Endodermal cell (in vitro differentiated cells): ENCODE results near the gene WRAP73. TPM values are rescaled to one million over a fixed set of nuclear protein-coding genes. Genes with fewer than 3 reads are reported as not detected.

Source experiments
- DNase-seq: peaks from one replicate; pipeline ENCODE4 v3.0.0-alpha.2; 2017
- H3K27ac ChIP-seq: 2 replicates; pipeline ENCODE4 v1.5.1; 2013; ENCODE audit warnings: mild to moderate bottlenecking, low read depth, low read length, moderate library complexity
- H3K27me3 ChIP-seq: 2 replicates; pipeline ENCODE4 v1.6.1; 2013; ENCODE audit warnings: mild to moderate bottlenecking, low read length, moderate library complexity; ENCODE audit not compliant: insufficient read depth, control insufficient read depth, poor library complexity, severe bottlenecking
- H3K36me3 ChIP-seq: 2 replicates; pipeline ENCODE4 v1.7.0; 2013; ENCODE audit warnings: mild to moderate bottlenecking, low read length, moderate library complexity; ENCODE audit not compliant: control insufficient read depth, insufficient read depth
- H3K4me1 ChIP-seq: one replicate; pipeline ENCODE4 v1.7.0; 2013; ENCODE audit warnings: low read length; ENCODE audit not compliant: control insufficient read depth, insufficient read depth
- H3K4me3 ChIP-seq: 2 replicates; pipeline ENCODE4 v1.5.1; 2013; ENCODE audit warnings: mild to moderate bottlenecking, low read length, moderate library complexity
- H3K9ac ChIP-seq: 2 replicates; pipeline ENCODE4 v1.6.1; 2013; ENCODE audit warnings: mild to moderate bottlenecking, low read length, moderate library complexity; ENCODE audit not compliant: poor library complexity, severe bottlenecking; ENCODE audit errors: extremely low read depth
- H3K9me3 ChIP-seq: 2 replicates; pipeline ENCODE4 v1.6.1; 2013; ENCODE audit warnings: mild to moderate bottlenecking, low read length, moderate library complexity; ENCODE audit not compliant: control insufficient read depth
- H3K27ac Mint-ChIP-seq: 2 replicates; pipeline ENCODE4 v1.8.0; 2020; ENCODE audit warnings: mixed read lengths
- H3K27me3 Mint-ChIP-seq: 2 replicates; pipeline ENCODE4 v1.8.0; 2021; ENCODE audit warnings: mild to moderate bottlenecking, mixed read lengths; ENCODE audit not compliant: insufficient read depth
- H3K36me3 Mint-ChIP-seq: 2 replicates; pipeline ENCODE4 v1.8.0; 2020; ENCODE audit warnings: low read depth, mixed read lengths
- H3K4me1 Mint-ChIP-seq: 2 replicates; pipeline ENCODE4 v1.8.0; 2020; ENCODE audit warnings: mixed read lengths
- H3K4me3 Mint-ChIP-seq: 2 replicates; pipeline ENCODE4 v1.8.0; 2020; ENCODE audit warnings: mild to moderate bottlenecking, moderate library complexity, mixed read lengths
- H3K9me3 Mint-ChIP-seq: 2 replicates; pipeline ENCODE4 v1.8.0; 2020; ENCODE audit warnings: mild to moderate bottlenecking, mixed read lengths
- whole genome bisulfite sequencing, 2 experiments: methylation state at CpG; one replicate each; pipeline versions ENCODE4 v1.1.5 to v1.1.7; 2013; ENCODE audit warnings: missing lambda C conversion rate in 2 of 2, mixed read lengths in 1 of 2; ENCODE audit not compliant: insufficient coverage in 1 of 2, insufficient read length in 1 of 2; 5-methylcytosine and 5-hydroxymethylcytosine counted together
- total RNA-seq, 2 donors: library from RNA; stranded (reverse); fragmentation: NEBNext Ultra II Directional in 1 of 2; extraction: Animal tissue kit (Norgen Biotek cat#: 25700) in 1 of 2; gene quantifications; 2 replicates in 1 of 2; 3 replicates in 1 of 2; pipeline ENCODE4 v1.2.1, GENCODE V29; 2021
- TF ChIP-seq, protein P1 (sequence below): fragments of 200-600 bp; sonication (generic); conservative IDR thresholded peaks from 2 replicates; pipeline ENCODE4 v1.5.0; 2021; ENCODE audit warnings: antibody characterized with exemption, mild to moderate bottlenecking

WRAP73 gene
- total RNA-seq, 2 donors from 2014 or later: 29.8 to 32.5 TPM

DNA sequence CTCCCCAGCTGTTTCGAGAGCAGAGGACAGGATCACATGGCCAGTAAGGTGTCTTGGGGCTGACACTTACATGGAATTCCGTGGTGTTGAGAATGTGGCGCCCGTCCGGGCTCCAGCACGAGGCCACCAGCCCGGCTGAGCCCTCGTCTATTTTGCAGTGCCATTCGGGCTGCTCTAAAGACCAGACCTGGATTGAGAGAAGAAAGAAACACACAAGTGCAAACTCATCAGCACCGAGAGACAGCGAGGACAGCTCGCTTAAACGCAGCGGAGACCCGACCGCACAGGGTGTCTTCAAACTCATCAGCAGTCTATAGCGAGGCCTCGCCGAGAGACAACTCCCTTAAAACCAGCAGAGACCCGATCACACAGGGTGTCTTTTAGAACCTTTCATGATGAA is 3.3 kb downstream of the WRAP73 start:
- H3K27me3 Mint-ChIP-seq: peaks cover 16% of the 10 kb centered on the region
- H3K36me3 ChIP-seq: peaks cover 26% of the 10 kb centered on the region
- TF ChIP-seq, protein P1, sequence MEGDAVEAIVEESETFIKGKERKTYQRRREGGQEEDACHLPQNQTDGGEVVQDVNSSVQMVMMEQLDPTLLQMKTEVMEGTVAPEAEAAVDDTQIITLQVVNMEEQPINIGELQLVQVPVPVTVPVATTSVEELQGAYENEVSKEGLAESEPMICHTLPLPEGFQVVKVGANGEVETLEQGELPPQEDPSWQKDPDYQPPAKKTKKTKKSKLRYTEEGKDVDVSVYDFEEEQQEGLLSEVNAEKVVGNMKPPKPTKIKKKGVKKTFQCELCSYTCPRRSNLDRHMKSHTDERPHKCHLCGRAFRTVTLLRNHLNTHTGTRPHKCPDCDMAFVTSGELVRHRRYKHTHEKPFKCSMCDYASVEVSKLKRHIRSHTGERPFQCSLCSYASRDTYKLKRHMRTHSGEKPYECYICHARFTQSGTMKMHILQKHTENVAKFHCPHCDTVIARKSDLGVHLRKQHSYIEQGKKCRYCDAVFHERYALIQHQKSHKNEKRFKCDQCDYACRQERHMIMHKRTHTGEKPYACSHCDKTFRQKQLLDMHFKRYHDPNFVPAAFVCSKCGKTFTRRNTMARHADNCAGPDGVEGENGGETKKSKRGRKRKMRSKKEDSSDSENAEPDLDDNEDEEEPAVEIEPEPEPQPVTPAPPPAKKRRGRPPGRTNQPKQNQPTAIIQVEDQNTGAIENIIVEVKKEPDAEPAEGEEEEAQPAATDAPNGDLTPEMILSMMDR: no peak
- H3K27ac ChIP-seq: no peak overlapping the region
- no peak overlapping the region for H3K27ac Mint-ChIP-seq
- peaks cover 2% of the 10 kb centered on the region for H3K4me1 ChIP-seq
- no peak overlapping the region for H3K4me3 ChIP-seq
- H3K9me3 Mint-ChIP-seq: no peaks in the 10 kb centered on the region
- DNase-seq: no peak
- no peak overlapping the region for H3K4me3 Mint-ChIP-seq
- no peak overlapping the region for H3K9ac ChIP-seq
- H3K36me3 Mint-ChIP-seq: peaks cover 29% of the 10 kb centered on the region
- WGBS, 2 experiments: 91 to 94% methylated on average over 19 to 20 of the region's 20 CpGs
- H3K9me3 ChIP-seq: no peaks in the 10 kb centered on the region
- peaks cover 6% of the 10 kb centered on the region for H3K4me1 Mint-ChIP-seq
- peaks cover 17% of the 10 kb centered on the region for H3K27me3 ChIP-seq

GRCh38 chr1:3645666-3646355 is 4.1 kb downstream of the WRAP73 start:
- Histone ChIP-seq H3K9ac (no peak overlapping the region), H3K27ac (no peak overlapping the region), H3K27me3 (peaks cover 9% of the 10 kb centered on the region), H3K4me3 (no peak overlapping the region), H3K4me1 (peaks cover 2% of the 10 kb centered on the region), H3K36me3 (peaks cover 26% of the 10 kb centered on the region), H3K9me3 (no peaks in the 10 kb centered on the region)
- no peaks in the 10 kb centered on the region for H3K9me3 Mint-ChIP-seq
- peaks cover 8% of the 10 kb centered on the region for H3K27me3 Mint-ChIP-seq
- H3K27ac Mint-ChIP-seq: no peak overlapping the region
- WGBS, 2 experiments: 94 to 95% methylated on average over 24 to 27 of the region's 27 CpGs
- DNase-seq: no peak
- H3K4me3 Mint-ChIP-seq: no peak overlapping the region
- H3K4me1 Mint-ChIP-seq: peaks cover 4% of the 10 kb centered on the region
- H3K36me3 Mint-ChIP-seq: peaks cover 29% of the 10 kb centered on the region
- TF ChIP-seq, protein P1: no peak

DNA sequence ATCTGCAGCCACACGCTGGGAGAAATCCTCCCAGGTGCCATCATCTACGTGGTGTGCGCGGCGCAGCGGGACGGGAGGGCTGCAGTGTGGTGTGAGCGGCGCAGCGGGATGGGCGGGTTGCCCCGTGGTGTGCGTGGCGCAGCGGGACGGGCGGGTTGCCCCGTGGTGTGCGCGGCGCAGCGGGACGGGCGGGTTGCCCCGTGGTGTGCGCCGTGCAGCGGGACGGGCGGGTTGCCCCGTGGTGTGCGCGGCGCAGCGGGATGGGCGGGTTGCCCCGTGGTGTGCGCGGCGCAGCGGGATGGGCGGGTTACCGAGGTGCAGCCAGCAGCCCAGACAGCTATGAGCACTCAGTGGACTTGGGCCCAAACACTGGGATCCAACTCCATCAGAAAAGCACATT is 4.7 kb downstream of the WRAP73 start:
- Mint-ChIP-seq H3K36me3 (peaks cover 29% of the 10 kb centered on the region), H3K4me3 (no peak overlapping the region), H3K4me1 (peaks cover 4% of the 10 kb centered on the region), H3K27me3 (peaks cover 3% of the 10 kb centered on the region), H3K9me3 (no peaks in the 10 kb centered on the region), H3K27ac (no peak overlapping the region)
- no peak for DNase-seq
- Histone ChIP-seq H3K9ac (no peak overlapping the region), H3K27ac (no peak overlapping the region), H3K4me1 (peaks cover 2% of the 10 kb centered on the region), H3K27me3 (peaks cover 3% of the 10 kb centered on the region), H3K9me3 (no peaks in the 10 kb centered on the region), H3K36me3 (peaks cover 26% of the 10 kb centered on the region), H3K4me3 (no peak overlapping the region)
- whole genome bisulfite sequencing, 2 experiments: 97 to 99% methylated on average over 15 to 28 of the region's 43 CpGs
- TF ChIP-seq, protein P1: no peak
